ENCODE measurements around the gene NOLC1. TPM values are rescaled to one million over a fixed set of nuclear protein-coding genes. Genes with fewer than 3 reads are reported as not detected.

The NOLC1 gene
- total and polyA plus RNA-seq, 2 donors (not counting 1 experiment from before 2014, with no cell fraction given), result 32.9 to 45.0 TPM

DNA sequence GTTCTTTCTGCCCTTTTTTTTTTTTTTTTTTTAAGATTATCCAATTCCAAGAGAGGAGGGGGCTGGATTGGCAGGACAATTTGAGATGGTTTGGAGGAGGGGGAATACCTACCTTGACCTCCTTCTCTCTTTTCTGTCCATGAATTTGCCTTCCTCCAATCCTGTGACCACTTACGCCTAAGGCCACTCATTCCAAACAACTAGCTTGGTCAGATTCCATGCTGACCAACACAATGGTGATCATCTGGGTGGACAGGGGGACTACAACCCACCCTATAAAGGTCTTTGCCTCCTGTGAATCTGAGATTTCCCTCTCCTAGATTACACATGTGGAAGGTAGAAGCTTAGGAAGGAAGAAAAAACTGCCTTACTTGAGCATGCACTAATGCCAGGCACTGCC, 29.7 kb upstream of the NOLC1 start:
- Mint-ChIP-seq H3K9me3 (ENCODE audit: insufficient read depth) (no peaks in the 10 kb centered on the region), H3K4me1 (peaks cover 34% of the 10 kb centered on the region), H3K4me3 (no peak overlapping the region), H3K27me3 (no peaks in the 10 kb centered on the region), H3K27ac (peak overlapping the region; percentile 60)
- Histone ChIP-seq H3K9me3 (ENCODE audit: control extremely low read depth in 1 of 3, control insufficient read depth in 2 of 3, insufficient read depth in 1 of 3, low read length in 2 of 3) (no peaks in the 10 kb centered on the region), H3K4me3 (ENCODE audit: control extremely low read depth in 1 of 5, extremely low read depth in 1 of 5, insufficient read depth in 1 of 5, low read depth in 2 of 5, low read length in 4 of 5) (no peak overlapping the region), H3K27me3 (replicated peaks in 1 of 4; ENCODE audit: control extremely low read depth in 1 of 4, control insufficient read depth in 3 of 4, insufficient read depth in 4 of 4, low read length in 3 of 4) (no peaks in the 10 kb centered on the region), H2AFZ (ENCODE audit: insufficient read depth, low read depth, low read length, poor library complexity, severe bottlenecking) (no peak overlapping the region), H3K4me2 (replicated peaks; ENCODE audit: low read depth, low read length, poor library complexity, severe bottlenecking) (no peak overlapping the region), H3K36me3 (replicated peaks in 1 of 2; ENCODE audit: control extremely low read depth in 1 of 2, control insufficient read depth in 1 of 2, extremely low read depth in 1 of 2, insufficient read depth in 2 of 2, low read length in 1 of 2) (no peaks in the 10 kb centered on the region), H3K4me1 (ENCODE audit: control insufficient read depth in 2 of 2, insufficient read depth in 2 of 2, low read length in 2 of 2) (peaks cover 24 to 34% of the 10 kb centered on the region in 2 donors), H3K79me2 (ENCODE audit: control insufficient read depth, insufficient read depth, low read length) (peaks cover 38% of the 10 kb centered on the region), H3K9ac (ENCODE audit: low read length) (no peak overlapping the region), H3K27ac (ENCODE audit: low read length in 2 of 2) (no peak overlapping the region), H4K20me1 (ENCODE audit: control insufficient read depth, insufficient read depth, low read length, poor library complexity, severe bottlenecking) (peaks cover 17% of the 10 kb centered on the region)
- no CpG with 5 or more reads among the region's 1 CpG for WGBS (ENCODE audit: insufficient coverage)
- ChIA-PET POLR2A (interaction anchor here (0.7 to 1.5 kb wide), 2 partner anchors 30 to 31 kb away, joined by 4 to 5 read pairs; partner anchors contain the start of gene NOLC1), CTCF (interaction anchor here (0.7 to 2.2 kb wide), 5 partner anchors 9 to 227 kb away, joined by 3 to 9 read pairs (median 3); partner anchors contain the start of gene PPRC1)
- ATAC-seq (ENCODE audit: low read depth) (no peak), DNase-seq (no peak)
- intact Hi-C loops (cut with micrococcal nuclease), result no loop called here
- TF ChIP-seq EZH2 (IDR thresholded peaks at IDR 0.05; ENCODE audit: borderline replicate concordance, insufficient read depth, low read depth, low read length, poor library complexity, severe bottlenecking), result no peak
- no peak for TF ChIP-seq CTCF (IDR thresholded peaks at IDR 0.05)

- no peak for ATAC-seq (ENCODE audit: low read depth)
- H3K36me3 ChIP-seq (replicated peaks in 1 of 2; ENCODE audit: control extremely low read depth in 1 of 2, control insufficient read depth in 1 of 2, extremely low read depth in 1 of 2, insufficient read depth in 2 of 2, low read length in 1 of 2), result no peaks in the 10 kb centered on the region
- no peak for DNase-seq
Measured at GRCh38 chr10:102123223-102123622, 29.0 kb upstream of the NOLC1 start.

More at GRCh38 chr10:102123223-102123622, 29.0 kb upstream of the NOLC1 start:
- Mint-ChIP-seq H3K27me3 (no peaks in the 10 kb centered on the region), H3K27ac (no peak overlapping the region), H3K4me1 (peaks cover 26% of the 10 kb centered on the region), H3K9me3 (ENCODE audit: insufficient read depth) (no peaks in the 10 kb centered on the region), H3K4me3 (no peak overlapping the region)
- TF ChIP-seq EZH2 (IDR thresholded peaks at IDR 0.05; ENCODE audit: borderline replicate concordance, insufficient read depth, low read depth, low read length, poor library complexity, severe bottlenecking) (no peak), CTCF (IDR thresholded peaks at IDR 0.05) (no peak)
- intact Hi-C loops (cut with micrococcal nuclease), result no loop called here
- no peak overlapping the region for H3K4me2 ChIP-seq (replicated peaks; ENCODE audit: low read depth, low read length, poor library complexity, severe bottlenecking)
- no peak overlapping the region for H3K4me3 ChIP-seq (ENCODE audit: control extremely low read depth in 1 of 5, extremely low read depth in 1 of 5, insufficient read depth in 1 of 5, low read depth in 2 of 5, low read length in 4 of 5)
- H3K79me2 ChIP-seq (ENCODE audit: control insufficient read depth, insufficient read depth, low read length), result peaks cover 30% of the 10 kb centered on the region
- no peaks in the 10 kb centered on the region for H3K27me3 ChIP-seq (replicated peaks in 1 of 4; ENCODE audit: control extremely low read depth in 1 of 4, control insufficient read depth in 3 of 4, insufficient read depth in 4 of 4, low read length in 3 of 4)
- CTCF ChIA-PET, result interaction anchor here (0.7 to 2.2 kb wide), 4 partner anchors 8 to 227 kb away, joined by 3 to 7 read pairs (median 4); partner anchors contain the start of gene PPRC1
- no peak overlapping the region for H3K27ac ChIP-seq (ENCODE audit: low read length in 2 of 2)
- 93% methylated on average over 3 of the region's 3 CpGs for WGBS (ENCODE audit: insufficient coverage)
- peaks cover 9% of the 10 kb centered on the region for H4K20me1 ChIP-seq (ENCODE audit: control insufficient read depth, insufficient read depth, low read length, poor library complexity, severe bottlenecking)
- POLR2A ChIA-PET, result interaction anchor here (0.7 to 1.5 kb wide), 2 partner anchors 31 to 330 kb away, joined by 4 read pairs; no protein-coding TSS in a partner anchor
- H2AFZ ChIP-seq (ENCODE audit: insufficient read depth, low read depth, low read length, poor library complexity, severe bottlenecking), result no peak overlapping the region
- H3K4me1 ChIP-seq (ENCODE audit: control insufficient read depth in 2 of 2, insufficient read depth in 2 of 2, low read length in 2 of 2), result peaks cover 16 to 27% of the 10 kb centered on the region in 2 donors
- no peaks in the 10 kb centered on the region for H3K9me3 ChIP-seq (ENCODE audit: control extremely low read depth in 1 of 3, control insufficient read depth in 2 of 3, insufficient read depth in 1 of 3, low read length in 2 of 3)
- no peak overlapping the region for H3K9ac ChIP-seq (ENCODE audit: low read length)
